Left colon (tissue), 2 donors: Measurements from ENCODE around the gene PDE3B. TPM values are rescaled to one million over a fixed set of nuclear protein-coding genes. Genes with fewer than 3 reads are reported as not detected.
"Not testable (repeated sequence)": the region's sequence is repeated elsewhere in the genome, so short reads cannot be mapped to it uniquely, and the experiment has no call there.

Experiments
- ATAC-seq: fragments of 200-7000 bp; cut with Tn5 transposase; one replicate; pipeline ENCODE4 v1.9.1; 2020; ENCODE audit warnings: mild to moderate bottlenecking, moderate library complexity
- DNase-seq, 2 donors: peaks; one replicate each; pipeline ENCODE4 v3.0.0-alpha.2; 2020
- intact Hi-C, 2 donors: fragments of 100-400 bp; cut with DNase I in 1 of 2; cut with micrococcal nuclease in 1 of 2; formaldehyde crosslinking; loops; one replicate each; pipeline versions ENCODE4 v1.11.2 to v1.14.0; 2022; cut with DNase I, micrococcal nuclease
- total RNA-seq, 2 donors: library from RNA; stranded (reverse); fragmentation: NEBNext Ultra II Directional; extraction: Animal tissue kit (Norgen Biotek cat#: 25700); gene quantifications; one replicate each; pipeline ENCODE4 v1.2.1, GENCODE V29; 2021
- donor health status: DM: no; HTN: no; CAD: no.
- donor health status: DM: yes; HTN: yes; CAD: no.

The PDE3B gene
- total RNA-seq, 2 donors from 2014 or later = 23.9 to 32.9 TPM

DNA sequence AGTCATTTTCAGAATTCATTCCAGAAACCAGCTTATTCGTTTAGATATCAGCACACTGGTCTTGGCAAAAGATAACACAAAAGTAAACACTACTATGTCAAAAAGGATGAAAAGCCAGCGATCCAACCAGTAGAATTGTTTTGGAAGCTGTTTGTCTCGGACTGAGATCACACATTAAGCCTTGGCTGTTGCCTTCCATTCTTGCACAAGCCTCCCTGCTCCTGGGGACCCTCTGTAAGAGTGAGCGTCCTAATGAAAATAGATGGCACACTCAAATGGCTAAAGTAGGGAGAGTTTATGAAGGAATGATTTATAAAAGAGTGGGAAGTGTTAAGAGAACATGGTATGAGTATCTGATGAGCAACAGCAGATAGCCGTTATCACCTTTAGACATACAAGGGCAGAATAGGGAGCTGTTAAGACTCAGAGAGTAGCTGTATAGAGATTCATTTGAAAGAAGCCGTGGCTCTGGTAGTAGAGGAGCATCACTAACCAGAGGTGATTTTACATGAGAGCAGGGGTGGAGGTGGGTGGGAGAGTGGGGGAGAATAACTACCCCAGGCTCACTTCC lies 25.2 kb downstream of the PDE3B start:
- ATAC-seq (no peak), DNase-seq (no peak)
- intact Hi-C loops = no loop called here

DNA sequence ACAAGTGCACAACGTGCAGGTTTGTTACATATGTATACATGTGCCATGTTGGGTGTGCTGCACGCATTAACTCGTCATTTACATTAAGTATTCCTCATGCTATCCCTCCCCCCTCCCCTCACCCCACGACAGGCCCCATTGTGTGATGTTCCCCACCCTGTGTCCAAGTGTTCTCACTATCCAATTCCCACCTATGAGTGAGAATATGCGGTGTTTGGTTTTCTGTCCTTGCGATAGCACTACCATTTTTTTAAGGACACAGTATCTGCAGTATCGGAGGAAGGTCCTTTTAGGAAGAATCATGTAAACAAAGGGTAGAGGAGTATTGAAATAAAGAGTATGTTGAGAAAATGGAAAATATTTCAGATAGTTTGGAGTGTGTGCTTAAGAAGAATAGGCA lies 25.9 kb downstream of the PDE3B start:
- DNase-seq (no peak), ATAC-seq (no peak)
- intact Hi-C loops = no loop called here

DNA sequence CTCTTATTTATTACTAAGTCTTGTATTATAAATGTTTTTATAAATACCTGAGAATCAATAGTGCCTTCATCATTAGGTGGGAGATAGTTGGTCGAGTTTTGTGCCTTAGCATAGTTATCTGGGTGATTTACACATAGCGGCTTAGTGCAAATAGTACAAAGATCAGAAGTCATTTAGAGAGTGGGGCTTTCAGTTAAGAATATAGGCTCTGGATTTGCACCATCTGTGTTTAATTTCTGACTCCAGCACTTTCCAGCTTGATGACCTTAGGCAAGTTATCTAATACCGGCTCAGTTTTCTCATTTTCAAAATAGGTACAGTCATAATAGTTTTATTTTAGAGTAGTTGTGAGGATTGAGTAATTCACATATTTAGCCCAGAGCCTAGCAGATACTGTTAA lies 26.4 kb downstream of the PDE3B start:
- ATAC-seq (no peak), DNase-seq (no peak)
- intact Hi-C loops = no loop called here

DNA sequence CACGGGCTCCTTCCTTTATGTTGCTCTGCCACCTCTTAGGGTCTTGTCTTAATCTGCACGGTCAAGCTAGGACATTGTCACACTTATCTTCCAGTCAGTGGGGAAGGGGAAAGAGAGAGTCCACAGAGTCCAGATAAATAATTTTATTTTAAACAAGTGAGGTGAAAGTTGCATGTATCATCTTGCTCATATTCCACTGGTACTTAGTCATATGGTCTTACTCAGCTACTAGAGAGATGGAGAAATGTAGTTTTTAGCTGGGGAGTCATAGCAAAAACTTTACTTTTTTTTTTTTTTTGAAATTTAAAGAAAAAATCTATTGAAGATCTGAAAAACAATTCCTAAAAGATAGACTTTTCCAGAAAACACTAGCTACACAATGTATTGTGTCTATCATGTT lies 29.0 kb downstream of the PDE3B start:
- DNase-seq = no peak
- no peak for ATAC-seq
- intact Hi-C loops = no loop called here

DNA sequence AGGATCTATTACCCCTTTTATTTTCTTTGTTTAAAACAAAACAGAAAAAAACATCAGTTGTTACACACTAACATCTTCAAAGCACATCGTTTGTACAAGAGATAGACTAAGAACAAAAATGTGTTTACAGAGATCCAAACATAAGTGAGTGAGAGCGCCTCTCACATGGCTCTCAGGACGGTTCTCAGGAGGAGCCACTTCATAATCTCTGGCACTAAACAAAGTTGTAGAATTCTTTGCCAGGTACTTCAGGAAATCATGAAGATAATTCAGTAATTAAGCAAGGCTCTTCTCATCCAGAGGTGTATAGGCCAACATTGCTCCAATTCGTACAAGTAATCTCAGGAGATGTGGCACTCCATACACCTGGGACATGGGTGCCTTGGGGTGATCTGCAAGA lies 29.8 kb downstream of the PDE3B start:
- intact Hi-C loops = no loop called here
- DNase-seq = no peak
- ATAC-seq = no peak

DNA sequence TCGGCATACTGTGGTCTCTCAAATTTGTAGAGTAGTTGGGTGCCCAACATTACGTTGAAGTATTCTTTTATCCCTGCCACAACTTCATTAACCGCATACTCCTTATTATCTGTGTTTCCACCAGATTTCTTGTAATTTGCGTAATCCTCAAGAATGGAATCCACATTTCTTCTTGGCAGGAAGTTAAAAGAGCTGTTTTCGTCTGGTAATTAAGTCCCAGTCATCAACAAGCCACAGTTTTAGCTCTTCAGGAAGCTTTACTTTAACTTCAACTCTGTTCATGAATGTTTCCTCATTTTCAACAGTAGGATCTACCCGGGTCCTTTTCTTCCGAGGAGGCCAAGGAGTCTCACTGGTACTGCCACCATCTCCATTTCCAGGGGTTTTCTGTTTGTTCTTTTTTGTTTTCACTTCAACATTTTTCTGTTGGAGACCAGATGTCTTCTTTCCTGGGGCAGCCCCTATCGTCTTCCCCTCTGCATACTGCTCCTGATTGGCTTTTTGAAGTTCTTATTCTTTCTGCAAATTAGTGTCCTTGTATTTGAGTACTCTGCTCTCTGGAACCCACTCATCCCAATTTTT lies 30.3 kb downstream of the PDE3B start:
- ATAC-seq = no peak
- intact Hi-C loops = no loop called here
- no peak for DNase-seq

DNA sequence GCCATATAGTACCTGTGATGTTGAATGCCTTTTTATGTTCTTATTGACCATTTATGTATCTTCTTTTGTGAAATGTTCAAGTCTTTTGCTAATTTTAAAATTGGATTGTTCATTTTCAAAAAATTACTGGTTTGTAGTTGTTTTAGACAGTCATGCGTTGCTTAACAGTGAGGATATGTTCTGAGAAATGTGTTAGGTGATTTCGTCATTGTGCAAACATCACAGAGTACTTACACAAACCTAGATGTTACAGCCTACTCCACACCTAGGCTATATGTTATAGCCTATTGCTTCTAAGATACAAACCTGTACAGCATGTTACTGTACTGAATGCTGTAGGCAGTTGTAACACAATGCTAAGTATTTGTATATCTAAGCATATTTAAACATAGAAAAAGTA lies 32.5 kb downstream of the PDE3B start:
- intact Hi-C loops = no loop called here
- ATAC-seq (peak; percentile 91), DNase-seq (no peak)

DNA sequence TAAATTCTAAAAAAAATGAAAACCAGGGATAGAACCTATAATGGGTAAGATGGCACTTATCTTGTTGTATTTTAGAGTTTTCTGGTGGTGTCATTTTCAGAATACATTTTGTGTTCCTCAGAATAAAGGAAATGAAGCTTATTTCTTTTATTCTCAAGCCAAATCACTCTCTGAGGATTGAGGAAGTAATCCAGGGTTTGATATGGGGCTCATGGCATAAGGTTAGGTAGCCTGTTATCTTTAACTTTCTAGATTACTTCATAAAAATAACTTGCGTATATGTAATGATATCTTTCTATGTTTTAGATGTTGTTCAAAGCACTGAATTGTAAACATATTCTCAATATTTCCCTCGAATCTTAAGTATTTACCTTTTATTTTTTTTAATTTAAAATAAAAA lies 33.5 kb downstream of the PDE3B start:
- intact Hi-C loops = no loop called here

DNA sequence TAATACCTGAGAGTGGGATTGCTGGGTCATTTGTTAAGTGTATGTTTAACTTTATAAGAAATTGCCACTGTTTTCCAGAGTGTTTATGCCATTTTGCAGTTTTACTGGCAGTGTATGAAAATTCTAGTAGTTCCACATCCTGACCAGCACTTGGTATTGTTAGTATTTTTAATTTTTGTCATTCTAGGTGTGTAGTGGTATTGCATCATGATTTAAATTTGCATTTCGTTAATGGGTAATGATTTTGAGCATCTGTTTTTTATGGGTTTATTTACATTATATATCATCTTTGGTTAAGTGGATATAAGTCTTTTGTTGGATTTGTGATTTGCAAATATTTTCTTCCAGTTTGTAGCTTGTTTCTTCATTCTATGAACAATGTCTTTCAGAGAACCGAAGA lies 34.7 kb downstream of the PDE3B start:
- DNase-seq (no peak), ATAC-seq (no peak)
- intact Hi-C loops = no loop called here

More for the DNA sequence above, 33.5 kb downstream of the PDE3B start:
- ATAC-seq (peak; percentile 67), DNase-seq (no peak)

DNA sequence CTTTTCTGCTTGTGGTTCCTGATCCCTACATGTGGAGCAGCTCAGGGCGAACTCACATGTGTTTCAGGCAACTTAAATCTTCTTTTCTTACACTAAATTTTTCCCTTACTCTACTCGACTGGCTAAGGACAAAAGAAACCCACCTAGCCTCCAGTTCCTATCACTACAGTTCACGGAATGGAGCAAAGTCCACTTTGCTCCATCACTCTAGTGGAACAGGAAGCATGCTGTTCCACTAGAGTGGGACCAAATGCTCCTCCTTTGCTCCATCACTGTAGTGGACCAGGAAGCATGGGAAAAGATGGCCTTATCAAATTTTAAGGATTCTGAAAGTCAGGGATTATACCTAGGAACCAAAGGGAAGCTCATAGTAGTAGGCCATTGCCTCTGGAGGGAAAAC lies 36.1 kb downstream of the PDE3B start:
- intact Hi-C loops = no loop called here
- ATAC-seq = no peak
- no peak for DNase-seq

DNA sequence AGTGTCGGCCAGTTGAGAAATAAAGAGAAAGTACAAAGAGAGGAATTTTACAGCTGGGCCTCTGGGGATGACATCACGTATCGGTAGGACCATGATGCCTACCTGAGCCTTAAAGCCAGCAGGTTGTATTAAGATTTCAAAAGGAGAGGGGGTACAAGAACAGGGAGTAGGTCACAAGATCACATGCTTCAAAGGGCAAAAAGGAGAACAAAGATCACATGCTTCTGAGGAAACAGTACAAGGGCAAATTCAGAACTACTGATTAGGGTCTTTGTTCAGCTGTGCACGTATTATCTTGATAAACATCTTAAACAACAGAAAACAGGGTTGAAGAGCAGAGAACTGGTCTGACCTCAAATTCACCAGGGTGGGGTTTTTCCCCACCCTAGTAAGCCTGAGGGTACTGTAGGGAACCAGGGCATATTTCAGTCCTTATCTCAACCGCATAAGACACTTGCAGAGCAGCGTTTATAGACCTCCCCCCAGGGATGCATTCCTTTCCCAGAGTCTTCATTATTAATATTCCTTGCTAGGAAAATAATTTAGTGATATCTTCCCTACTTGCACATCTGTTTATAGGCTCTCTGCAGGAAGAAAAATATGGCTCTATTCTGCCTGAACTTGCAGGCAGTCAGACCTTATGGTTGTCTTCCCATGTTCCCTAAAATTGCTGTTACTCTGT lies 40.8 kb downstream of the PDE3B start:
- intact Hi-C loops, ATAC-seq: not testable (repeated sequence)

DNA sequence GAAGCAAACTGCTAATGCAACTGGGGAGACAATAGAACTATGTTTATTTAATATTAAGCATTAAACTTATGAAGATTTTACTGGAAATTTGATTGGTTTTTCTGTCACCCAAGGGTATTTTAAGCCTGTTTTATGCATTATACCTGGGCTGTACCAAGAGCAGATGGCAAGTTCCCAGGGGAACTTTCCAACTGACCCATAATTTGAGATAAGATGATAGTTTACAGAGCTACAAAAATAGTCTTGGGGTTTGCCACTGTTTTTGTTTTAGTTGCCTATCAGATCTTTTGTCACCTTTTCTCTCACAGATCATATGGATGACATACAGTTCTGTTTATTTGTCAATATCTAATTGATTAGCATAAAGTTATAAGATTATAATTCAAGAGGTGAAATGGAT lies 43.9 kb downstream of the PDE3B start:
- no peak for DNase-seq
- ATAC-seq = no peak
- intact Hi-C loops = no loop called here

More for the DNA sequence above, 40.8 kb downstream of the PDE3B start:
- DNase-seq = not testable (repeated sequence)

DNA sequence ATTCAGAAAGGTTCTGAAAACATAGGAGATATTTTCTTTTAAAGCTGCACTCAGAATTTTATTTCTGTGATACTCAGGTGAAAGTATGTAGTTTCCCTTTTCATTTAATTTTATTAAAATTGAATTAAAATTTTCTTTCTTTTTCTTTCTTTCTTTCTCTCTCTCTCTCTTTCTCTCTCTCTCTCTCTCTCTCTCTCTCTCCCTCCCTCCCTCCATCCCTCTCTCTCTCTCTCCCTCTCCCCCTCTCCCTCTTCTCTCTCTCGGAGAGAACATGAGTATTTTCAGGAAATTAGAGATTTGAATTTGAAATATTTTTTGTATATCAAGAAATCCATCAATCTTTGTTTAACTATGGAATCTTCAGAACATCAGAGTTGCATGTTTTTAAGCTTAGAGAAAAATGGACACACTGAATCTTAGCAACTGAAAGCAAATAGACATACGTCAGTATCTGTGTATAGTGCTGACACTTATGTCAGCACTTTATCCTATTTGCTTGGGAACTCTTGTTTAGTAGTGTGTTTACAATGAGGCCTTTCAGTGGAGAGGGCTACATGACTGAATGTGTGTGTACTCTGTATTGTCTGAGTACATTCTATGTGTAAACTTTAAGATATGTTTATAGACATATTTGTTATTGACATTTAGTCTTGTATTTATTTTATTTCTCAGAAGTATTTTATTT lies 44.5 kb downstream of the PDE3B start:
- ATAC-seq (no peak), DNase-seq (no peak)
- intact Hi-C loops = no loop called here

DNA sequence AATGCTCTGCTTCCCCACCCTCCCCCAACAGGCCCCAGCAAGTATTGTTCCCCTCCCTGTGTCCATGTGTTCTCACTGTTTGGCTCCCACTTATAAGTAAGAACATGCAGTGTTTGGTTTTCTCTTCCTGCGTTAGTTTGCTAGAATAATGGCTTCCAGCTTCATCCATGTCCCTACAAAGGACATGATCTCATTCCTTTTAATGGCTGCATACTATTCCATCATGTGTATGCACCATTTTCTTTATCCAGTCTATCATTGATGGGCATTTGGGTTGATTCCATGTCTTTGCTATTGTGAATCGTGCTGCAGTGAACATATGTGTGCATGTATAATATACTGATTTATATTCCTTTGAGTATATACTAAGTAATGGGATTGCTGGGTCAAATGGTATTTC lies 52.1 kb downstream of the PDE3B start:
- ATAC-seq, intact Hi-C loops, DNase-seq: not testable (repeated sequence)

DNA sequence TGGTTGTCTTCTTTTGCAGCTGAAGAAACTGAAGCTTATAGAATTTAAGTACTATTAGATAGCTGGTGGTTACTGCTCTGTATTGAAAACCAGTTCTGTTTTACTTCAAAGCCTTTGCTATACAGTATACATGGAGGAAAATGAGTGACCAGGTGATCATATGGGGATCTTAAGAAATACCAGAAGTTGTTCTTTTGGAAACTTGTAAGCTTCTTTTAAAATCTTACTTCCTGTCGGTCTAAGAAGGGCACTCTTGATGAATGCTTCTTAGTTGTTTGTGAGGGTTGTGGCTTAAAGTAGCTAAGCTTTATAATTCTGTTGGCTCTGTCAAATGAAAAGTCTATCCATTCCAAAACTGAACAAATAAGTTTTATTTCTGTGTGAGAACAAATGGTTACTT lies 55.2 kb downstream of the PDE3B start:
- intact Hi-C loops = no loop called here
- no peak for DNase-seq
- ATAC-seq = no peak

DNA sequence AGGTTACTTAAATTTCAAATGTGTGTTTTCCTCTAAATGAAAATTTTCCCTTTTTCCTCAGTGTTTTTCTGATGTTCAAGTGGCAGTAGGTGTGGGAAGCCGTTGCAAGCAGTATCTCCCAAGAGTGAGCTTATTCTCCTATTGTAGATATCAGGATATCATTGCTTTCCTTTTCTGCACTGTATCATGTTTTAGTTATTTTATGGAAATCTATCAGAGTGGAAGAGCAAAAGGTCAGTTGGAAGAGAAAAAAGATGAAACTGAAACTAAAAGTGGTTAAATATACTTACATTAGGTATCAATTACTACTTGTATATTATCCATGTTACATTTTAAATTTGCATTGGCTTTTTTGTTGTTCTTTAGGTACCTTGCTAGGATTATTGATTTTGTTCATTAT lies 57.0 kb downstream of the PDE3B start:
- DNase-seq (no peak), ATAC-seq (no peak)
- intact Hi-C loops = no loop called here

DNA sequence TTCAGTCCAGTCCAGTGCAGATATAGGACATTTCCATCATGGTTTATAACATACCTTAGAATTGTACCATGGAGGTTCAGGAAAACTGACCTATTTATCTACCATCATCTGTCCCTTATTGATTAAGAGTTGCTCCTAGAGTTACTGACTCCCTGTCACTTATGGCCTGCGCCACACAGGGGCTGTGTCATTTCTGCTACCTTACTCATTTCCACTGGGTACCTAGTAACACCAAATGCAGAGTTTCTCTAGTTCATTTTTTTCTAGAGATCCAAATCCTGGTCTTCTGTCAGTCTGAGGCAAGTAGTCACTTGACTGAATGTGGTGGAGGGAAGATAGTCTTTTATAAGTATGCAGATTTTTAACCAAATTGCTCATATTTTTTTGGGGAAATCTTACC lies 59.2 kb downstream of the PDE3B start:
- intact Hi-C loops = no loop called here
- DNase-seq = no peak
- ATAC-seq = no peak

DNA sequence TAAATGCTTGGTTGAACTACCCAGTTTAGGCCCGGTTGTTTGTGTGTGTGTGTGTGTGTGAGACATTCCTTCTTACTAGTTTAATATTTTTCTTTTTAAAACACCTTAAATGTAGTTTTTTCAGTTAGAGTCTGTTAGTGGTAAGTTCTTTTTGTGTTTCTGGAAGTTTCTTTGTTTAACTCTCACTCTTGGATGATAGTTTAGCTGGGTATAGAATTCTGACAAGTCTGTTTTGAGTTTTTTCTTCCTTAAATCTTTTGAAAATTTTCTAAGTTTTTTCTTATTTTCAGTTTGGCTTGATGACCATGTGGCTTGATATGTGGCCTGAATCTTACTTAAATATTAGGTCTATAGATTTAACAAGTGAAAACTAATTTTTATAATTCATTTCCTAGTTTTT lies 60.1 kb downstream of the PDE3B start:
- ATAC-seq = no peak
- DNase-seq = no peak

DNA sequence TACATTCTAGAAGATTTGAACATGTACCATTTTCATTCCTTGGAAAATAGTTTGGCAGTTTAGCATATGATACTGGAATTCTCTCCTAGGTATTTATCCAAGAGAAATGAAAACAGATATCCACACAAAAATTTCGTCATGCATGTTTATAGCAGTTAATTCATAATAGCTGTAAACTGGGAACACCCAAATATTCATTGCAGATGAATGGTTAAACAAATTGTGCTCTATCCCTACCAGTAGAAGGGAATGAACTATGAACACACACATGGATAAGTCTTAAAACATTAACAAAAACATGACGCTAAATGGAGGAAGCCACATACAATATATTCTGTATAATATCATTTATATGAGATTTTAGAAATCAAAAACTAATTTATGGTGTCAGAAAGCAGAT lies 61.5 kb downstream of the PDE3B start:
- DNase-seq (no peak), ATAC-seq (no peak)
- intact Hi-C loops = no loop called here

More for the DNA sequence above, 60.1 kb downstream of the PDE3B start:
- intact Hi-C loops = no loop called here
